ENCODE measurements around the gene NTM.

Gene NTM

GRCh38 chr11:132256528-132257279, 886.3 kb downstream of the NTM start:
- no peaks in the 10 kb centered on the region for H3K36me3 ChIP-seq (ENCODE audit: control insufficient read depth, insufficient read depth, low read length)
- no peak for DNase-seq
- H3K4me3 ChIP-seq (ENCODE audit: insufficient read depth, low read depth, low read length, poor library complexity, severe bottlenecking) = no peak overlapping the region
- no peaks in the 10 kb centered on the region for H3K9me3 ChIP-seq (ENCODE audit: control insufficient read depth, low read length)
- H3K27ac ChIP-seq (ENCODE audit: insufficient read depth, low read length, poor library complexity, severe bottlenecking) = no peak overlapping the region
- H3K27me3 ChIP-seq (replicated peaks; ENCODE audit: control insufficient read depth, insufficient read depth, low read length, poor library complexity, severe bottlenecking) = no peaks in the 10 kb centered on the region
- no peaks in the 10 kb centered on the region for H3K4me1 ChIP-seq (ENCODE audit: control insufficient read depth, insufficient read depth, low read length, poor library complexity, severe bottlenecking)

DNA sequence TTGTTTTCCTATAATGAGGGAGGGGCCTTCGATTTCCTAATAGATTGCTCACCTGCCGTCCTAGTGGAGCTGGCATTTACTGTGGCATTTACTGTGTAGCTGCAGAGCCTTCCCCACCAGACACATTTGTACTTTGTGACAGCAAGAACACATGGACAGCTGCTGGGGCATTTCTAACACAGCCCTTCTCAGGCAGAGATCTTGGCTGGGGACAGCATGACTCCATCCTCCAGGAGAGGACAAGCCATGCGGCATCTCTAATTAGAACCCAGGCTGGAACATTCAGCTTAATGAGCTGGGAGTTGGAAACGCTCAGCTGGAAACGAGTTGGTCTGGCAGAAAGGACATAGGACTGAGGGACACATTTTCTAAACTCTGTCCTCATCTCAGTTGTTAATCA, 887.5 kb downstream of the NTM start:
- Histone ChIP-seq H3K4me3 (ENCODE audit: insufficient read depth, low read depth, low read length, poor library complexity, severe bottlenecking) (no peak overlapping the region), H3K9me3 (ENCODE audit: control insufficient read depth, low read length) (no peaks in the 10 kb centered on the region), H3K4me1 (ENCODE audit: control insufficient read depth, insufficient read depth, low read length, poor library complexity, severe bottlenecking) (no peaks in the 10 kb centered on the region), H3K27ac (ENCODE audit: insufficient read depth, low read length, poor library complexity, severe bottlenecking) (no peak overlapping the region), H3K27me3 (replicated peaks; ENCODE audit: control insufficient read depth, insufficient read depth, low read length, poor library complexity, severe bottlenecking) (no peaks in the 10 kb centered on the region), H3K36me3 (ENCODE audit: control insufficient read depth, insufficient read depth, low read length) (no peaks in the 10 kb centered on the region)
- no peak for DNase-seq

DNA sequence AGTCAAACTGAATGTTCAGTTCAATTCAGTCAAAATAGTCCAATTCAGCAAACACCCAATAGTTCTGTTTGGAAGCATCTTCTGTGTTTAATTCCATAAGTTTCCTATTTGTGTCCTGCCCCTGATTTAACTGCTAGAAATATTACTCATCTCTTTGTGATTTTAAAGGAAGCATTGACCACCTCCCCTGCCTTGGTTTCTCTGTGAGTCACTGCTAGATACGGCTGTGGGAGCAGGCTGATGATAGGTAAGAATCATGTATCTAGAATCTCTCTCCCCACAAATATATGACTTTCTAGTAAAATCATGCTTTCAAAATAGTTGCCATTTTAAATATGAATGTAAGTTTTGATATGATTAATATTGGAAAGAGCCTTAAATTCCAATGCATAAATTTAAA, 888.5 kb downstream of the NTM start:
- no peak overlapping the region for H3K27ac ChIP-seq (ENCODE audit: insufficient read depth, low read length, poor library complexity, severe bottlenecking)
- no peak overlapping the region for H3K4me3 ChIP-seq (ENCODE audit: insufficient read depth, low read depth, low read length, poor library complexity, severe bottlenecking)
- H3K9me3 ChIP-seq (ENCODE audit: control insufficient read depth, low read length) = no peaks in the 10 kb centered on the region
- no peaks in the 10 kb centered on the region for H3K4me1 ChIP-seq (ENCODE audit: control insufficient read depth, insufficient read depth, low read length, poor library complexity, severe bottlenecking)
- no peaks in the 10 kb centered on the region for H3K36me3 ChIP-seq (ENCODE audit: control insufficient read depth, insufficient read depth, low read length)
- DNase-seq = no peak
- no peaks in the 10 kb centered on the region for H3K27me3 ChIP-seq (replicated peaks; ENCODE audit: control insufficient read depth, insufficient read depth, low read length, poor library complexity, severe bottlenecking)

DNA sequence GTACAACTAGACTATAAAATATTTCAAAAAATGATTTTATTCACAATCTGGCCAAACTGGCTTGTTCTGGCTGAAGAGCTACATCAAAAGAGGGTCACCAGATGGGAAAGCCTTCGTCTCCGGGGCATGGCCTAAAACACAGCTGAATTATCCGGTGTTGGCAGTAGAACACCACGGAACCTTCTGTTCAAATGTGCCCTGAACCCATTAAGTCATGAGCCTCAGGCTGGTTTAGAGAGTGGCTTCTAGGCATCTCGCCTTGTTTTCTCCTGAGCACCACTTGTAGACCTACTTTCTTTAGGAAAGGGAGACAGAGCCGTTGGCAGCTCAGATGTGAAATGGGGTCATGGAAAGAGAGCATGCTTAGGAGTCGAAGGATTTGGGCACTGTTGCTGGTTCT, 890.2 kb downstream of the NTM start:
- DNase-seq = no peak
- no peaks in the 10 kb centered on the region for H3K36me3 ChIP-seq (ENCODE audit: control insufficient read depth, insufficient read depth, low read length)
- H3K27ac ChIP-seq (ENCODE audit: insufficient read depth, low read length, poor library complexity, severe bottlenecking) = no peak overlapping the region
- no peaks in the 10 kb centered on the region for H3K4me1 ChIP-seq (ENCODE audit: control insufficient read depth, insufficient read depth, low read length, poor library complexity, severe bottlenecking)
- no peak overlapping the region for H3K4me3 ChIP-seq (ENCODE audit: insufficient read depth, low read depth, low read length, poor library complexity, severe bottlenecking)
- H3K9me3 ChIP-seq (ENCODE audit: control insufficient read depth, low read length) = no peaks in the 10 kb centered on the region
- H3K27me3 ChIP-seq (replicated peaks; ENCODE audit: control insufficient read depth, insufficient read depth, low read length, poor library complexity, severe bottlenecking) = no peaks in the 10 kb centered on the region

GRCh38 chr11:132263241-132263640, 892.8 kb downstream of the NTM start:
- no peaks in the 10 kb centered on the region for H3K27me3 ChIP-seq (replicated peaks; ENCODE audit: control insufficient read depth, insufficient read depth, low read length, poor library complexity, severe bottlenecking)
- H3K4me1 ChIP-seq (ENCODE audit: control insufficient read depth, insufficient read depth, low read length, poor library complexity, severe bottlenecking) = no peaks in the 10 kb centered on the region
- no peak overlapping the region for H3K27ac ChIP-seq (ENCODE audit: insufficient read depth, low read length, poor library complexity, severe bottlenecking)
- no peaks in the 10 kb centered on the region for H3K9me3 ChIP-seq (ENCODE audit: control insufficient read depth, low read length)
- no peak for DNase-seq
- no peaks in the 10 kb centered on the region for H3K36me3 ChIP-seq (ENCODE audit: control insufficient read depth, insufficient read depth, low read length)
- no peak overlapping the region for H3K4me3 ChIP-seq (ENCODE audit: insufficient read depth, low read depth, low read length, poor library complexity, severe bottlenecking)

GRCh38 chr11:132263875-132264274, 893.5 kb downstream of the NTM start:
- no peaks in the 10 kb centered on the region for H3K9me3 ChIP-seq (ENCODE audit: control insufficient read depth, low read length)
- H3K27me3 ChIP-seq (replicated peaks; ENCODE audit: control insufficient read depth, insufficient read depth, low read length, poor library complexity, severe bottlenecking) = no peaks in the 10 kb centered on the region
- H3K4me1 ChIP-seq (ENCODE audit: control insufficient read depth, insufficient read depth, low read length, poor library complexity, severe bottlenecking) = no peaks in the 10 kb centered on the region
- H3K36me3 ChIP-seq (ENCODE audit: control insufficient read depth, insufficient read depth, low read length) = no peaks in the 10 kb centered on the region
- DNase-seq = no peak
- no peak overlapping the region for H3K27ac ChIP-seq (ENCODE audit: insufficient read depth, low read length, poor library complexity, severe bottlenecking)
- no peak overlapping the region for H3K4me3 ChIP-seq (ENCODE audit: insufficient read depth, low read depth, low read length, poor library complexity, severe bottlenecking)

DNA sequence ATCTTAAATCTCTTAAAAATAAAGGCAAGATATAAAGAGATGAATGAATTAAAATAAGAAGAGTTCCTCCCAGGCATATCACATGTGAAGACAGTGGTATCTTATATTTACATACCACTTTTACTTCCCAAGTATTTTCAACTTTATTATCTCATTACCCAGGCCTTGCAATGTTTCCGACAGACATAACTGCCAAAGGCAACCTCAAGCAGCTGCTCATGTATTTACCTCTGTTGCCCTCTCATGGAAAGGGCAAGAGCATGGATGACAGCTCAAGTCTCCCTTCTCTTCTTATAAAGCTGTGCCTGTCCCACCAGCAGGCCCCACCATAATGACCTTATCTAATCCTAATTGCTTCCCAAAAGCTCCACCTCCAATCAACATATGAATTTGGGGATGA, 894.2 kb downstream of the NTM start:
- Histone ChIP-seq H3K27me3 (replicated peaks; ENCODE audit: control insufficient read depth, insufficient read depth, low read length, poor library complexity, severe bottlenecking) (no peaks in the 10 kb centered on the region), H3K27ac (ENCODE audit: insufficient read depth, low read length, poor library complexity, severe bottlenecking) (no peak overlapping the region), H3K4me1 (ENCODE audit: control insufficient read depth, insufficient read depth, low read length, poor library complexity, severe bottlenecking) (no peaks in the 10 kb centered on the region), H3K9me3 (ENCODE audit: control insufficient read depth, low read length) (no peaks in the 10 kb centered on the region), H3K4me3 (ENCODE audit: insufficient read depth, low read depth, low read length, poor library complexity, severe bottlenecking) (no peak overlapping the region), H3K36me3 (ENCODE audit: control insufficient read depth, insufficient read depth, low read length) (no peaks in the 10 kb centered on the region)
- DNase-seq = no peak

- H3K27me3 ChIP-seq (replicated peaks; ENCODE audit: control insufficient read depth, insufficient read depth, low read length, poor library complexity, severe bottlenecking) = no peaks in the 10 kb centered on the region
- H3K9me3 ChIP-seq (ENCODE audit: control insufficient read depth, low read length) = no peaks in the 10 kb centered on the region
- no peaks in the 10 kb centered on the region for H3K36me3 ChIP-seq (ENCODE audit: control insufficient read depth, insufficient read depth, low read length)
- no peak for DNase-seq
- H3K4me3 ChIP-seq (ENCODE audit: insufficient read depth, low read depth, low read length, poor library complexity, severe bottlenecking) = no peak overlapping the region
- H3K27ac ChIP-seq (ENCODE audit: insufficient read depth, low read length, poor library complexity, severe bottlenecking) = no peak overlapping the region
- no peaks in the 10 kb centered on the region for H3K4me1 ChIP-seq (ENCODE audit: control insufficient read depth, insufficient read depth, low read length, poor library complexity, severe bottlenecking)
These were observed 908.6 kb downstream of the NTM start for GRCh38 chr11:132278801-132279574.

GRCh38 chr11:132284048-132284447, 913.6 kb downstream of the NTM start:
- H3K27me3 ChIP-seq (replicated peaks; ENCODE audit: control insufficient read depth, insufficient read depth, low read length, poor library complexity, severe bottlenecking) = no peaks in the 10 kb centered on the region
- H3K4me3 ChIP-seq (ENCODE audit: insufficient read depth, low read depth, low read length, poor library complexity, severe bottlenecking) = no peak overlapping the region
- no peaks in the 10 kb centered on the region for H3K9me3 ChIP-seq (ENCODE audit: control insufficient read depth, low read length)
- H3K36me3 ChIP-seq (ENCODE audit: control insufficient read depth, insufficient read depth, low read length) = no peaks in the 10 kb centered on the region
- DNase-seq = no peak
- no peak overlapping the region for H3K27ac ChIP-seq (ENCODE audit: insufficient read depth, low read length, poor library complexity, severe bottlenecking)
- H3K4me1 ChIP-seq (ENCODE audit: control insufficient read depth, insufficient read depth, low read length, poor library complexity, severe bottlenecking) = no peaks in the 10 kb centered on the region

DNA sequence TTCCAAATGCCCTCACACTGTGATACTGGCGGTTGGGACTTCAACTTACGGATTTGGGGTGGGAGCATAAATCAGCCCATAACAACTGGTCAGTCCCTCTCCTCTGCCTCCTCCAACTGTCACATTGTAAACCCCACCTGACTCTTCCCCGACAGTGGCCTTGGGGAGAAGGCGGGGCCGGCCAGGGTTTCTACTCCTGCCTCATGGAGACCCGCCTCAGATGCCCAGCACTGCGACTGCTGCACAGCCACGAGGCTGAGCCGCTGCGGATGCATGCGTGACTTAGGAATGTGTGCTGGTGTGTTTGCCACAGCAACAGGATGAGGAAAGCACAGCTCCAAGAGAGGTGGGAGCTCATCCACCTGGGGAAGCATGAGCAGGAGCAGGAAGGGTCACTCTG, 914.2 kb downstream of the NTM start:
- no peaks in the 10 kb centered on the region for H3K36me3 ChIP-seq (ENCODE audit: control insufficient read depth, insufficient read depth, low read length)
- H3K27me3 ChIP-seq (replicated peaks; ENCODE audit: control insufficient read depth, insufficient read depth, low read length, poor library complexity, severe bottlenecking) = no peaks in the 10 kb centered on the region
- no peak overlapping the region for H3K4me3 ChIP-seq (ENCODE audit: insufficient read depth, low read depth, low read length, poor library complexity, severe bottlenecking)
- H3K4me1 ChIP-seq (ENCODE audit: control insufficient read depth, insufficient read depth, low read length, poor library complexity, severe bottlenecking) = no peaks in the 10 kb centered on the region
- DNase-seq = no peak
- no peaks in the 10 kb centered on the region for H3K9me3 ChIP-seq (ENCODE audit: control insufficient read depth, low read length)
- H3K27ac ChIP-seq (ENCODE audit: insufficient read depth, low read length, poor library complexity, severe bottlenecking) = no peak overlapping the region

Data from effector memory CD4-positive, alpha-beta T cell (primary cell).